Gastroesophageal sphincter (tissue), 4 donors: ENCODE results near the gene REV1. TPM values are rescaled to one million over a fixed set of nuclear protein-coding genes. Genes with fewer than 3 reads are reported as not detected.

Experiments
- ATAC-seq: fragments of 150-250 bp; one replicate; pipeline ENCODE4 v1.9.1; 2016; ENCODE audit warnings: mild to moderate bottlenecking, moderate library complexity
- H3K27ac ChIP-seq, 4 donors: fragments of 200-600 bp; sonication (generic) in 3 of 4; 1 replicate in 3 of 4; 2 replicates in 1 of 4; pipeline ENCODE4 v1.5.1; 2016 to 2019
- H3K27me3 ChIP-seq: fragments of 200-600 bp; sonication (generic); one replicate; pipeline ENCODE4 v1.5.1; 2019
- H3K36me3 ChIP-seq, 2 donors: fragments of 200-600 bp; sonication (generic); one replicate each; pipeline ENCODE4 v1.5.1; 2019; ENCODE audit warnings: control low read depth in 1 of 2
- H3K4me1 ChIP-seq, 3 donors: fragments of 200-600 bp; sonication (generic); 1 replicate in 2 of 3; 2 replicates in 1 of 3; pipeline ENCODE4 v1.5.1; 2016 to 2019; ENCODE audit warnings: control low read depth in 2 of 3
- H3K4me3 ChIP-seq, 2 donors: fragments of 200-600 bp; sonication (generic); one replicate each; pipeline ENCODE4 v1.5.1; 2019; ENCODE audit warnings: mild to moderate bottlenecking in 1 of 2, moderate library complexity in 1 of 2
- H3K9me3 ChIP-seq, 3 donors: fragments of 200-600 bp; sonication (generic); one replicate each; pipeline ENCODE4 v1.5.1; 2017 to 2019; ENCODE audit warnings: control low read depth in 2 of 3
- CTCF ChIP-seq, 4 experiments: fragments of 200-600 bp in 2 of 4; fragments of 450-650 bp in 2 of 4; sonication (generic) in 1 of 4; IDR thresholded peaks; one replicate each; pipeline ENCODE4 v1.5.1; 2017 to 2019; ENCODE audit warnings: antibody characterized with exemption in 4 of 4, mild to moderate bottlenecking in 2 of 4, moderate library complexity in 2 of 4
- EP300 ChIP-seq: sonication (generic); formaldehyde crosslinking; IDR thresholded peaks from one replicate; pipeline ENCODE4 v1.6.1; 2017; ENCODE audit warnings: antibody characterized with exemption, mild to moderate bottlenecking
- POLR2A ChIP-seq, 2 donors: fragments of 450-650 bp; IDR thresholded peaks; one replicate each; pipeline ENCODE4 v1.6.1; 2017; ENCODE audit warnings: antibody characterized with exemption in 2 of 2, mild to moderate bottlenecking in 2 of 2, moderate library complexity in 1 of 2
- POLR2AphosphoS5 ChIP-seq: sonication (generic); formaldehyde crosslinking; IDR thresholded peaks from one replicate; pipeline ENCODE4 v1.6.1; 2017; ENCODE audit warnings: antibody characterized with exemption
- WGBS, 2 donors: methylation state at CpG; one replicate each; pipeline ENCODE4 v1.1.5; 2018; ENCODE audit warnings: low coverage in 1 of 2; 5-methylcytosine and 5-hydroxymethylcytosine counted together
- total RNA-seq, 4 donors: library from RNA; depleted of rRNA; stranded (reverse); fragments of >200 nt; gene quantifications; one replicate each; pipeline ENCODE4 v1.1.0, GENCODE V29; 2016

Gene REV1
- total RNA-seq, 4 donors from 2014 or later, result 25.9 to 61.5 (median 47.3) TPM

GRCh38 chr2:99354070-99354469 lies 135.7 kb downstream of the REV1 start:
- no peak overlapping the region for H3K4me3 ChIP-seq
- no peaks in the 10 kb centered on the region for H3K9me3 ChIP-seq
- H3K27ac ChIP-seq, result no peak overlapping the region
- ATAC-seq, result no peak
- H3K36me3 ChIP-seq, result no peaks in the 10 kb centered on the region
- H3K27me3 ChIP-seq, result no peaks in the 10 kb centered on the region
- H3K4me1 ChIP-seq, result peaks cover 0 to 20% (median 3%) of the 10 kb centered on the region in 3 donors
- TF ChIP-seq EP300, result no peak
- TF ChIP-seq CTCF (IDR thresholded peaks at IDR 0.05), result no peak
- TF ChIP-seq POLR2AphosphoS5, result no peak
- no peak for TF ChIP-seq POLR2A (IDR thresholded peaks at IDR 0.05)
- WGBS, 2 donors, result 100% methylated on average over 1 of the region's 1 CpG; no CpG with 5 or more reads in 1 of the 2 donors

Other genes with a start within 250 kb of the REV1 start
- not detected for gene LYG2, start 234.4 kb downstream of the REV1 start, total RNA-seq
- 1 to 10 TPM in 1 of 4 donors, under 1 TPM in 1, not detected in 2; 0.58 to 1.2 TPM for gene LYG1, start 188.8 kb downstream of the REV1 start, total RNA-seq
- 10 to 100 TPM; 19.0 to 32.8 (median 29.6) TPM for gene TXNDC9, start 153.7 kb downstream of the REV1 start, total RNA-seq
- gene EIF5B, start 152.6 kb downstream of the REV1 start, total RNA-seq, result 10 to 100 TPM; 36.8 to 55.4 (median 45.6) TPM